ENCODE measurements around the gene STK25. TPM values are rescaled to one million over a fixed set of nuclear protein-coding genes. Genes with fewer than 3 reads are reported as not detected.

Gene STK25
- total RNA-seq, 1 experiment from 2014 or later = 201 TPM

GRCh38 chr2:241489088-241489487, 19.3 kb downstream of the STK25 start:
- CTCF ChIA-PET = no interaction called here
- BruUV-seq (replicated peaks) = TSS peak; percentile 11
- H3K4me3 ChIP-seq = no peak overlapping the region
- peaks cover 21% of the 10 kb centered on the region for H3F3A ChIP-seq (ENCODE audit: insufficient read depth, low read depth)
- POLR2A ChIA-PET (ENCODE audit: unreplicated experiment) = no interaction called here
- no peaks in the 10 kb centered on the region for H3K9me3 ChIP-seq (ENCODE audit: insufficient read depth, low read depth)
- no peaks in the 10 kb centered on the region for H3K36me3 ChIP-seq (ENCODE audit: low read depth)
- no peak overlapping the region for H3K27ac ChIP-seq
- DNase-seq = no peak
- H3K27me3 ChIP-seq (ENCODE audit: insufficient read depth, low read depth) = no peaks in the 10 kb centered on the region
- no peaks in the 10 kb centered on the region for H3K9me2 ChIP-seq (ENCODE audit: insufficient read depth)
- H3K4me2 ChIP-seq = no peak overlapping the region
- H3K4me1 ChIP-seq (replicated peaks; ENCODE audit: insufficient read depth) = no peaks in the 10 kb centered on the region
- intact Hi-C loops (cut with micrococcal nuclease; ENCODE audit: unreplicated experiment) = no loop called here
- no peak overlapping the region for H2AFZ ChIP-seq
- TF ChIP-seq CTCF (conservative IDR thresholded peaks at IDR 0.05) (no peak), EZH2 (IDR thresholded peaks at IDR 0.05; ENCODE audit: low read depth) (no peak)
- no peaks in the 10 kb centered on the region for H4K20me1 ChIP-seq (ENCODE audit: insufficient read depth)
- H3K79me2 ChIP-seq (ENCODE audit: low read depth) = no peaks in the 10 kb centered on the region

- intact Hi-C loops (cut with micrococcal nuclease; ENCODE audit: unreplicated experiment) = no loop called here
- Histone ChIP-seq H2AFZ (no peak overlapping the region), H3K27me3 (ENCODE audit: insufficient read depth, low read depth) (no peaks in the 10 kb centered on the region), H3K9me3 (ENCODE audit: insufficient read depth, low read depth) (no peaks in the 10 kb centered on the region), H3K4me3 (no peak overlapping the region), H3F3A (ENCODE audit: insufficient read depth, low read depth) (peaks cover 7% of the 10 kb centered on the region; the same call in 1 of the 2 replicates), H3K4me1 (replicated peaks; ENCODE audit: insufficient read depth) (no peaks in the 10 kb centered on the region), H3K4me2 (no peak overlapping the region), H3K9me2 (ENCODE audit: insufficient read depth) (no peaks in the 10 kb centered on the region), H3K36me3 (ENCODE audit: low read depth) (no peaks in the 10 kb centered on the region), H3K27ac (no peak overlapping the region), H4K20me1 (ENCODE audit: insufficient read depth) (no peaks in the 10 kb centered on the region), H3K79me2 (ENCODE audit: low read depth) (no peaks in the 10 kb centered on the region)
- TF ChIP-seq EZH2 (IDR thresholded peaks at IDR 0.05; ENCODE audit: low read depth) (no peak), CTCF (conservative IDR thresholded peaks at IDR 0.05) (no peak)
- ChIA-PET POLR2A (ENCODE audit: unreplicated experiment) (interaction anchor here (0.7 kb wide), 1 partner anchor 19 kb away, joined by 4 read pairs; no protein-coding TSS in a partner anchor), CTCF (no interaction called here)
- BruUV-seq (replicated peaks) = no TSS peak
- DNase-seq = no peak
These were observed 23.0 kb downstream of the STK25 start for GRCh38 chr2:241485172-241485911.

- no peak overlapping the region for H3K4me3 ChIP-seq
- no peaks in the 10 kb centered on the region for H3K79me2 ChIP-seq (ENCODE audit: low read depth)
- H3K9me3 ChIP-seq (ENCODE audit: insufficient read depth, low read depth) = no peaks in the 10 kb centered on the region
- CTCF ChIA-PET = no interaction called here
- H3K36me3 ChIP-seq (ENCODE audit: low read depth) = no peaks in the 10 kb centered on the region
- POLR2A ChIA-PET (ENCODE audit: unreplicated experiment) = no interaction called here
- H3K4me1 ChIP-seq (replicated peaks; ENCODE audit: insufficient read depth) = no peaks in the 10 kb centered on the region
- no peaks in the 10 kb centered on the region for H4K20me1 ChIP-seq (ENCODE audit: insufficient read depth)
- no peak overlapping the region for H3K27ac ChIP-seq
- H3K9me2 ChIP-seq (ENCODE audit: insufficient read depth) = no peaks in the 10 kb centered on the region
- intact Hi-C loops (cut with micrococcal nuclease; ENCODE audit: unreplicated experiment) = no loop called here
- TF ChIP-seq EZH2 (IDR thresholded peaks at IDR 0.05; ENCODE audit: low read depth) = no peak
- TF ChIP-seq CTCF (conservative IDR thresholded peaks at IDR 0.05) = no peak
- no peaks in the 10 kb centered on the region for H3K27me3 ChIP-seq (ENCODE audit: insufficient read depth, low read depth)
- no TSS peak for BruUV-seq (replicated peaks)
- H3F3A ChIP-seq (ENCODE audit: insufficient read depth, low read depth) = no peaks in the 10 kb centered on the region
- no peak overlapping the region for H3K4me2 ChIP-seq
- H2AFZ ChIP-seq = no peak overlapping the region
- DNase-seq = no peak
These were observed 25.1 kb downstream of the STK25 start for GRCh38 chr2:241483305-241483704.
